HepG2 (cell line): ENCODE measurements around the gene EXOSC6. TPM values are rescaled to one million over a fixed set of nuclear protein-coding genes. Genes with fewer than 3 reads are reported as not detected.

Experiments
- CCAR2 ChIP-seq: fragments of 200-400 bp; formaldehyde crosslinking; optimal IDR thresholded peaks from 2 replicates; pipeline ENCODE3; 2018; ENCODE audit warnings: low read depth, mild to moderate bottlenecking, low read length, moderate library complexity
- DMAP1 ChIP-seq: IDR thresholded peaks from 2 replicates; pipeline ENCODE4 v1.6.1; 2016
- ERF ChIP-seq: IDR thresholded peaks from 2 replicates; pipeline ENCODE4 v1.6.1; 2018; ENCODE audit warnings: missing biosample characterization, missing genetic modification reagents
- HCFC1 ChIP-seq: fragments of 150-350 bp; IDR thresholded peaks from 2 replicates; pipeline ENCODE4 v1.6.1; 2014; ENCODE audit warnings: low read depth, low read length
- HOMEZ ChIP-seq: IDR thresholded peaks from 2 replicates; pipeline ENCODE4 v1.6.1; 2016; ENCODE audit warnings: low read depth
- ISL2 ChIP-seq: sonication (generic); formaldehyde crosslinking; IDR thresholded peaks from 2 replicates; pipeline ENCODE4 v1.5.0; 2020; ENCODE audit warnings: missing genetic modification reagents
- JUNB ChIP-seq: sonication (generic); formaldehyde crosslinking; IDR thresholded peaks from 2 replicates; pipeline ENCODE4 v1.8.0; 2022; ENCODE audit warnings: missing genetic modification reagents, mild to moderate bottlenecking, borderline replicate concordance
- KDM5B ChIP-seq: sonication (generic); formaldehyde crosslinking; IDR thresholded peaks from 2 replicates; pipeline ENCODE4 v1.4.0; 2020; ENCODE audit warnings: missing genetic modification reagents, mild to moderate bottlenecking, borderline replicate concordance
- KLF12 ChIP-seq: sonication (generic); formaldehyde crosslinking; IDR thresholded peaks from 2 replicates; pipeline ENCODE4 v1.4.0; 2020; ENCODE audit warnings: missing genetic modification reagents, borderline replicate concordance
- KLF13 ChIP-seq: sonication (generic); formaldehyde crosslinking; IDR thresholded peaks from 2 replicates; pipeline ENCODE4 v1.4.0; 2020; ENCODE audit warnings: mild to moderate bottlenecking, missing genetic modification reagents
- MXI1 ChIP-seq: IDR thresholded peaks from 3 replicates; pipeline ENCODE4 v1.6.1; 2012; ENCODE audit warnings: low read depth, low read length, inconsistent platforms, borderline replicate concordance
- NFE2 ChIP-seq: sonication (generic); formaldehyde crosslinking; IDR thresholded peaks from 2 replicates; pipeline ENCODE4 v1.4.0; 2020; ENCODE audit warnings: missing genetic modification reagents
- PRDM10 ChIP-seq: sonication (generic); formaldehyde crosslinking; IDR thresholded peaks from 2 replicates; pipeline ENCODE4 v1.4.0; 2020; ENCODE audit warnings: low read depth, missing genetic modification reagents
- PTBP1 ChIP-seq: fragments of 200-400 bp; formaldehyde crosslinking; IDR thresholded peaks from 2 replicates; pipeline ENCODE4 v1.6.1; 2018; ENCODE audit warnings: low read length, low read depth; ENCODE audit not compliant: poor library complexity, severe bottlenecking
- SNAI1 ChIP-seq: sonication (generic); formaldehyde crosslinking; IDR thresholded peaks from 2 replicates; pipeline ENCODE4 v1.5.0; 2020; ENCODE audit warnings: mild to moderate bottlenecking, missing genetic modification reagents, borderline replicate concordance
- STAG1 ChIP-seq: sonication (generic); formaldehyde crosslinking; IDR thresholded peaks from 2 replicates; pipeline ENCODE4 v1.4.0; 2020; ENCODE audit warnings: missing genetic modification reagents
- TBX3 ChIP-seq: fragments of 450-650 bp; IDR thresholded peaks from 2 replicates; pipeline ENCODE4 v1.6.1; 2017; ENCODE audit warnings: antibody characterized with exemption, mild to moderate bottlenecking, inconsistent platforms, borderline replicate concordance
- TFE3 ChIP-seq: IDR thresholded peaks from 2 replicates; pipeline ENCODE4 v1.6.1; 2016
- YEATS2 ChIP-seq: sonication (generic); formaldehyde crosslinking; IDR thresholded peaks from 2 replicates; pipeline ENCODE4 v1.4.0; 2020; ENCODE audit warnings: missing genetic modification reagents, borderline replicate concordance
- ZBTB3 ChIP-seq: sonication (generic); formaldehyde crosslinking; IDR thresholded peaks from 2 replicates; pipeline ENCODE4 v1.4.0; 2020; ENCODE audit warnings: low read depth, mild to moderate bottlenecking, moderate library complexity, missing genetic modification reagents, borderline replicate concordance
- ZC3H13 ChIP-seq: sonication (generic); formaldehyde crosslinking; IDR thresholded peaks from 2 replicates; pipeline ENCODE4 v1.8.1; 2023; ENCODE audit warnings: mild to moderate bottlenecking, missing genetic modification reagents, moderate library complexity
- ZSCAN31 ChIP-seq: sonication (generic); formaldehyde crosslinking; IDR thresholded peaks from 2 replicates; pipeline ENCODE4 v1.5.0; 2020; ENCODE audit warnings: low read depth, mild to moderate bottlenecking, missing genetic modification reagents
- polyA plus RNA-seq, 8 experiments: library from polyadenylated mRNA; depleted of rRNA in 3 of 8; stranded (reverse) in 7 of 8; unstranded in 1 of 8; fragments of >200 nt; fragmentation: Illumina TruSeq in 4 of 8; extraction: Trizol in 4 of 8; gene quantifications; 2 replicates each; pipeline versions ENCODE4 v1.2.1 to v1.2.3, GENCODE V29; 2011 to 2016; ENCODE audit warnings: low read depth in 4 of 8, missing spikeins in 1 of 8, mixed read lengths in 1 of 8; ENCODE audit not compliant: insufficient read depth in 1 of 8
- total RNA-seq, 5 experiments: library from RNA; depleted of rRNA; stranded (reverse); fragments of >200 nt; fragmentation: Illumina TruSeq; extraction: Trizol; gene quantifications; 2 replicates each; pipeline ENCODE4 v1.2.3, GENCODE V29; 2016; ENCODE audit warnings: low read depth in 1 of 5

Gene EXOSC6
- total and polyA plus RNA-seq, 2 of the 13 experiments (the other 11 are each of a cell fraction or from before 2014, with no cell fraction given), result 13.1 to 39.9 TPM

- TF ChIP-seq TFE3, result peak; percentile 79
- TF ChIP-seq TBX3, result peak; percentile 48; the same call in 1 of the 2 replicates
- TF ChIP-seq HCFC1, result peak; percentile 46
- TF ChIP-seq ZBTB3, result no peak; the same call in 1 of the 2 replicates
- TF ChIP-seq ISL2 (CRISPR knock-in tag), result peak; percentile 86
- peak; percentile 97 for TF ChIP-seq PRDM10
- peak; percentile 58 for TF ChIP-seq STAG1
- TF ChIP-seq NFE2 (CRISPR knock-in tag), result no peak
- TF ChIP-seq KLF13 (CRISPR knock-in tag), result peak; percentile 93
- TF ChIP-seq DMAP1 (CRISPR knock-in tag), result peak; percentile 90
- TF ChIP-seq KLF12 (CRISPR knock-in tag), result peak; percentile 83
- TF ChIP-seq HOMEZ, result peak; percentile 96
- TF ChIP-seq ZC3H13 (CRISPR knock-in tag), result peak; percentile 100
- peak; percentile 97 for TF ChIP-seq PTBP1
- no peak for TF ChIP-seq CCAR2
- peak; percentile 97 for TF ChIP-seq MXI1
- TF ChIP-seq YEATS2 (CRISPR knock-in tag), result peak; percentile 97
- no peak for TF ChIP-seq SNAI1 (CRISPR knock-in tag)
- TF ChIP-seq ERF (CRISPR knock-in tag), result peak; percentile 98
- peak; percentile 96 for TF ChIP-seq ZSCAN31
- peak; percentile 25; the same call in 1 of the 2 replicates for TF ChIP-seq KDM5B (CRISPR knock-in tag)
- TF ChIP-seq JUNB (CRISPR knock-in tag), result peak; percentile 87; the same call in 1 of the 2 replicates
Observed at GRCh38 chr16:70251629-70252354, at the start of gene EXOSC6 (continued).
